Heart left ventricle (tissue), 16 donors: Measurements from ENCODE around the gene AMPD3. TPM values are rescaled to one million over a fixed set of nuclear protein-coding genes. Genes with fewer than 3 reads are reported as not detected.

Experiments
- ATAC-seq, 4 donors: fragments of 200-7000 bp; cut with Tn5 transposase; one replicate each; pipeline ENCODE4 v1.9.1; 2020 to 2022; ENCODE audit warnings: moderate library complexity in 4 of 4, mild to moderate bottlenecking in 3 of 4, moderate number of reproducible peaks in 1 of 4
- DNase-seq, 5 donors: peaks; one replicate each; pipeline ENCODE4 v3.0.0-alpha.2; 2020
- H3K27ac ChIP-seq, 12 donors: fragments of 200-600 bp; sonication (generic) in 4 of 12; one replicate each; pipeline versions ENCODE4 v1.5.0 to v1.8.0; 2016 to 2022; ENCODE audit warnings: mild to moderate bottlenecking in 2 of 12
- H3K27me3 ChIP-seq, 9 donors: fragments of 200-600 bp; sonication (generic) in 2 of 9; one replicate each; pipeline versions ENCODE4 v1.5.1 to v1.8.0; 2016 to 2022; ENCODE audit warnings: mild to moderate bottlenecking in 3 of 9
- H3K36me3 ChIP-seq, 9 donors: fragments of 200-600 bp; sonication (generic) in 2 of 9; one replicate each; pipeline versions ENCODE4 v1.5.0 to v1.8.0; 2018 to 2022; ENCODE audit warnings: mild to moderate bottlenecking in 2 of 9
- H3K4me1 ChIP-seq, 12 donors: fragments of 200-600 bp; sonication (generic) in 4 of 12; one replicate each; pipeline versions ENCODE4 v1.5.0 to v1.8.0; 2016 to 2022; ENCODE audit warnings: mild to moderate bottlenecking in 3 of 12
- H3K4me3 ChIP-seq, 12 donors: fragments of 200-600 bp; sonication (generic) in 4 of 12; one replicate each; pipeline versions ENCODE4 v1.5.0 to v1.8.0; 2017 to 2022; ENCODE audit warnings: mild to moderate bottlenecking in 9 of 12, moderate library complexity in 4 of 12
- H3K9me3 ChIP-seq, 12 donors: fragments of 200-600 bp; sonication (generic) in 4 of 12; one replicate each; pipeline versions ENCODE4 v1.5.0 to v1.8.0; 2016 to 2022; ENCODE audit warnings: mild to moderate bottlenecking in 1 of 12
- CTCF ChIP-seq, 12 donors: fragments of 200-600 bp; sonication (generic) in 4 of 12; IDR thresholded peaks; one replicate each; pipeline versions ENCODE4 v1.5.0 to v1.8.0; 2018 to 2022; ENCODE audit warnings: antibody characterized with exemption in 12 of 12, mild to moderate bottlenecking in 5 of 12
- POLR2A ChIP-seq, 2 donors: fragments of 450-650 bp; IDR thresholded peaks; one replicate each; pipeline ENCODE4 v1.6.1; 2017; ENCODE audit warnings: antibody characterized with exemption in 2 of 2, mild to moderate bottlenecking in 2 of 2, moderate library complexity in 2 of 2
- WGBS, 4 donors: extraction: QIAGEN DNeasy Blood & Tissue Kit in 2 of 4; methylation state at CpG; one replicate each; pipeline versions ENCODE4 v1.1.5 to v1.1.7; 2013 to 2018; 5-methylcytosine and 5-hydroxymethylcytosine counted together
- intact Hi-C, 10 donors: fragments of 100-400 bp; cut with DNase I; formaldehyde crosslinking; loops; one replicate each; pipeline versions ENCODE4 v1.11.1 to v1.14.2; 2022
- polyA plus RNA-seq, 2 donors: library from polyadenylated mRNA; stranded (reverse); fragments of 200-250 nt; gene quantifications; one replicate each; pipeline ENCODE4 v1.2.3, GENCODE V29; 2013
- total RNA-seq, 9 donors: library from RNA; depleted of rRNA in 2 of 9; stranded (reverse); fragments of >200 nt in 2 of 9; fragmentation: NEBNext Ultra II Directional in 3 of 9; extraction: Animal tissue kit (Norgen Biotek cat#: 25700) in 3 of 9; gene quantifications; one replicate each; pipeline versions ENCODE4 v1.1.0 to v1.2.4, GENCODE V29; 2016 to 2023
- donor health status: ischemic (EF 13 %, LVEDD 7.1; RV severe dilation, severe dysfunction).
- donor health status: healthy with polysubstance abuse.
- donor health status: DM: no; HTN: yes; CAD: no.
- donor health status: DM: no; HTN: no; CAD: no.
- donor health status: ischemic (EF 25% LVEDD 6.9; RV normal size, moderate dysfunction).
- donor health status: ischemic (EF 25% LVEDD 5.7; RV mildly dilated, moderate dysfunction).
- donor health status: healthy.
- donor health status: DM: yes; HTN: yes; CAD: no.
- donor health status: ischemic (EF 35%, LVEDD 5.7; RV mildly dilated, moderate dysfunction).
- donor health status: nonischemic (EF 11% LVEDD 7.7; RV severe dilation, severe dysfunction).
- donor health status: DM: yes; HTN: yes; CAD: no.
- donor health status: PGD.
- donor health status: ischemic (EF 29% LVEDD 5.4; RV normal size, mild dysfunction).
- donor health status: nonischemic (EF 23%, LVEDD 6.1; RV moderate dilation, normal function).

Gene AMPD3
- total and polyA plus RNA-seq, 11 donors: 1.0 to 16.8 (median 2.7) TPM

- TF ChIP-seq POLR2A (IDR thresholded peaks at IDR 0.05) (no peak), CTCF (IDR thresholded peaks at IDR 0.05) (no peak)
- Histone ChIP-seq H3K27ac (peak overlapping the region in 2 of 12 donors; percentile 5 to 86), H3K36me3 (peaks cover 0 to 31% (median 0%) of the 10 kb centered on the region in 9 donors), H3K4me3 (peak overlapping the region in 1 of 12 donors; percentile 65), H3K4me1 (peaks cover 0 to 55% (median 5%) of the 10 kb centered on the region in 12 donors), H3K27me3 (peaks cover 0 to 8% (median 0%) of the 10 kb centered on the region in 9 donors), H3K9me3 (no peaks in the 10 kb centered on the region)
- ATAC-seq (peak in 3 of 4 donors; percentile 26 to 52 (median 40)), DNase-seq (peak in 1 of 5 donors; percentile 37)
- 68 to 74% (median 72%) methylated on average over 6 to 7 of the region's 7 CpGs for WGBS, 4 donors
- intact Hi-C loops: no loop called here
Observed at GRCh38 chr11:10459029-10459970, 4.2 kb downstream of the AMPD3 start.

DNA sequence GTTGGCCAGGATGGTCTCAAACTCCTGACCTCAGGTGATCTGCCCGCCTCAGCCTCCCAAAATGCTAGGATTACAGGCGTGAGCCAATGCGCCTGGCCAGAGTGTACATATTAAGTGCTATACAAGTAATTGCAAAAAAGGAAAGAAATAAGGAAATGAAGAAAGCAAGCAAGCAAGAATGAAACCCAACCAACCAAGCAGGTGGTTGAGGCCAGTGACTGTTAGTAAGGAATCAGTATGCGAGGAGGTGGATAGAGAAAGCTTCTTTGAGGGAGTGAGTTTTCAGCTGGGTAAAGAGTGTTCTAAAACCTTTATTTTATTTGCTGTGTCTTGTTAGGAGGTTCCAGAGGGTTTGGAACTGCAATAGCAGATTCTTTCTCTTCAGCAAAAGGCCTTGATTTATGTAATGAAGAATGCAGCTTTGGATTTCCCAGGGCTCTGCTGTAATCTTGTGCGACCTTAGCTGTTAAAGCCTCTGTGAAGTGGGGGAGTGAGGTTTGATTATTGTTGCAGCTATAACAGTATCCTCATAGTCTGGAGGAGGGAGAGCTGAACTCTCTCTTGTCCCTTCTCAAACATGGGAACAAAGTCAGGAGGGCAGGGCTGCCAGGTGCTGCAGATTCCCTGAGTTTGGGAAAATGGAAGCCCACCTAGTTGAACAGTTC lies 5.7 kb downstream of the AMPD3 start:
- no peaks in the 10 kb centered on the region for H3K9me3 ChIP-seq
- peaks cover 0 to 44% (median 0%) of the 10 kb centered on the region in 9 donors for H3K36me3 ChIP-seq
- 91 to 96% (median 94%) methylated on average over 5 of the region's 5 CpGs for WGBS, 4 donors
- TF ChIP-seq POLR2A (IDR thresholded peaks at IDR 0.05) (no peak), CTCF (IDR thresholded peaks at IDR 0.05) (no peak)
- intact Hi-C loops: no loop called here
- ATAC-seq (no peak), DNase-seq (no peak)
- no peak overlapping the region for H3K27ac ChIP-seq
- H3K4me1 ChIP-seq: peaks cover 0 to 43% (median 3%) of the 10 kb centered on the region in 12 donors
- no peak overlapping the region for H3K4me3 ChIP-seq
- H3K27me3 ChIP-seq: peaks cover 0 to 8% (median 0%) of the 10 kb centered on the region in 9 donors

DNA sequence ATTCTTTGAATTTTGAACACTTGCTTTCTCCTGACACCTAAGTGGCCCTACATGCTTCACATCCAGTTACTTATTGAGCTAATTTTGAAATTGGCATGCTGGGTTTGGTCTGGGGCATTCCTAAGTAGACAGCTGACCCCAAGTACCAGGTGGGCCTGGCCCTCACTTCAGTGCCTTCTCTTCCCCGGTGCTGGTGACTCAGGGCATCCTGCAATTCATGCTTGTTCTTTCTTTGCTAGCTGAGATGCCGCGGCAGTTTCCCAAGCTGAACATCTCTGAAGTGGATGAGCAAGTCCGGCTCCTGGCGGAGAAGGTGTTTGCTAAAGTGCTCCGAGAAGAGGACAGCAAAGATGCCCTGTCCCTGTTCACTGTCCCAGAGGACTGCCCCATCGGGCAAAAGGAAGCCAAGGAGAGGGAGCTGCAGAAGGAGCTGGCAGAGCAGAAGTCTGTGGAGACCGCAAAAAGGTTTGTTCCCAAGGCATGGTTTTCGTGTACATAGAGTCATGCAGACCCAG lies 6.3 kb downstream of the AMPD3 start:
- H3K4me1 ChIP-seq: peaks cover 0 to 37% (median 0%) of the 10 kb centered on the region in 12 donors
- WGBS, 4 donors: 90 to 95% (median 95%) methylated on average over 9 of the region's 9 CpGs
- TF ChIP-seq CTCF (IDR thresholded peaks at IDR 0.05): no peak
- no peak for TF ChIP-seq POLR2A (IDR thresholded peaks at IDR 0.05)
- intact Hi-C loops: no loop called here
- no peaks in the 10 kb centered on the region for H3K9me3 ChIP-seq
- DNase-seq (no peak), ATAC-seq (no peak)
- no peak overlapping the region for H3K4me3 ChIP-seq
- H3K27me3 ChIP-seq: peaks cover 0 to 7% (median 0%) of the 10 kb centered on the region in 9 donors
- H3K27ac ChIP-seq: no peak overlapping the region
- peaks cover 0 to 44% (median 0%) of the 10 kb centered on the region in 9 donors for H3K36me3 ChIP-seq
